PFSK-1 (cell line): ENCODE measurements around the gene USP32.

ENCODE experiments used
- FOXP2 ChIP-seq: optimal IDR thresholded peaks from 2 replicates; pipeline ENCODE3; 2011; ENCODE audit warnings: borderline replicate concordance, control low read depth, inconsistent platforms; ENCODE audit not compliant: insufficient read depth; ENCODE audit errors: extremely low read length, extremely low read depth
- POLR2AphosphoS5 ChIP-seq: IDR thresholded peaks from 2 replicates; pipeline ENCODE4 v1.6.1; 2012; ENCODE audit warnings: low read depth, mild to moderate bottlenecking, control low read depth, low read length, moderate library complexity
- REST ChIP-seq, 2 experiments: IDR thresholded peaks; 2 replicates each; pipeline versions ENCODE4 v1.6.1 to v1.8.0; 2011 to 2012; ENCODE audit warnings: low read depth in 2 of 2, low read length in 2 of 2, control low read depth in 1 of 2, inconsistent platforms in 1 of 2, mild to moderate bottlenecking in 1 of 2, moderate library complexity in 1 of 2; ENCODE audit not compliant: insufficient read depth in 1 of 2
- SIN3A ChIP-seq: IDR thresholded peaks from 2 replicates; pipeline ENCODE4 v1.6.1; 2012; ENCODE audit warnings: mild to moderate bottlenecking, low read length, moderate library complexity, borderline replicate concordance; ENCODE audit not compliant: insufficient read depth
- TAF1 ChIP-seq: IDR thresholded peaks from 2 replicates; pipeline ENCODE4 v1.6.1; 2012; ENCODE audit warnings: low read length, control low read depth, borderline replicate concordance; ENCODE audit not compliant: insufficient read depth

The USP32 gene

GRCh38 chr17:60188759-60189158 is 203.2 kb downstream of the USP32 start:
- TF ChIP-seq POLR2AphosphoS5 (no peak), TAF1 (no peak), SIN3A (no peak), REST (IDR thresholded peaks at IDR 0.05; ENCODE audit: insufficient read depth in 1 of 2, low read depth in 2 of 2, low read length in 2 of 2) (no peak), FOXP2 (no peak)

GRCh38 chr17:60174035-60174434 is 217.9 kb downstream of the USP32 start:
- TF ChIP-seq POLR2AphosphoS5 (no peak), FOXP2 (no peak), TAF1 (no peak), SIN3A (no peak), REST (IDR thresholded peaks at IDR 0.05; ENCODE audit: insufficient read depth in 1 of 2, low read depth in 2 of 2, low read length in 2 of 2) (no peak)

- peak in 1 of 2 experiments; percentile 46; a peak in 1 of 4 replicates for TF ChIP-seq REST (IDR thresholded peaks at IDR 0.05; ENCODE audit: insufficient read depth in 1 of 2, low read depth in 2 of 2, low read length in 2 of 2)
- TF ChIP-seq TAF1, result no peak
- TF ChIP-seq FOXP2, result no peak
- TF ChIP-seq SIN3A, result no peak
- peak; percentile 35; the same call in 1 of the 2 replicates for TF ChIP-seq POLR2AphosphoS5
Observed at GRCh38 chr17:60173304-60173819, 218.6 kb downstream of the USP32 start.

- TF ChIP-seq FOXP2 (no peak), TAF1 (no peak), POLR2AphosphoS5 (no peak), REST (IDR thresholded peaks at IDR 0.05; ENCODE audit: insufficient read depth in 1 of 2, low read depth in 2 of 2, low read length in 2 of 2) (no peak), SIN3A (no peak)
Observed at GRCh38 chr17:60171753-60172079, 220.2 kb downstream of the USP32 start.
